Tibial nerve (tissue), 4 donors: Measurements from ENCODE around the gene LRRC74A.

Source experiments
- EP300 ChIP-seq, 2 donors: sonication (generic); formaldehyde crosslinking; IDR thresholded peaks; one replicate each; pipeline ENCODE4 v1.6.1; 2017; ENCODE audit warnings: antibody characterized with exemption in 2 of 2, mild to moderate bottlenecking in 1 of 2
- TF ChIP-seq, protein P1 (sequence below), 5 experiments: fragments of 200-600 bp in 3 of 5; fragments of 450-650 bp in 2 of 5; sonication (generic) in 3 of 5; IDR thresholded peaks; one replicate each; pipeline ENCODE4 v1.5.1; 2016 to 2019; ENCODE audit warnings: antibody characterized with exemption in 5 of 5, mild to moderate bottlenecking in 3 of 5, moderate library complexity in 2 of 5

DNA sequence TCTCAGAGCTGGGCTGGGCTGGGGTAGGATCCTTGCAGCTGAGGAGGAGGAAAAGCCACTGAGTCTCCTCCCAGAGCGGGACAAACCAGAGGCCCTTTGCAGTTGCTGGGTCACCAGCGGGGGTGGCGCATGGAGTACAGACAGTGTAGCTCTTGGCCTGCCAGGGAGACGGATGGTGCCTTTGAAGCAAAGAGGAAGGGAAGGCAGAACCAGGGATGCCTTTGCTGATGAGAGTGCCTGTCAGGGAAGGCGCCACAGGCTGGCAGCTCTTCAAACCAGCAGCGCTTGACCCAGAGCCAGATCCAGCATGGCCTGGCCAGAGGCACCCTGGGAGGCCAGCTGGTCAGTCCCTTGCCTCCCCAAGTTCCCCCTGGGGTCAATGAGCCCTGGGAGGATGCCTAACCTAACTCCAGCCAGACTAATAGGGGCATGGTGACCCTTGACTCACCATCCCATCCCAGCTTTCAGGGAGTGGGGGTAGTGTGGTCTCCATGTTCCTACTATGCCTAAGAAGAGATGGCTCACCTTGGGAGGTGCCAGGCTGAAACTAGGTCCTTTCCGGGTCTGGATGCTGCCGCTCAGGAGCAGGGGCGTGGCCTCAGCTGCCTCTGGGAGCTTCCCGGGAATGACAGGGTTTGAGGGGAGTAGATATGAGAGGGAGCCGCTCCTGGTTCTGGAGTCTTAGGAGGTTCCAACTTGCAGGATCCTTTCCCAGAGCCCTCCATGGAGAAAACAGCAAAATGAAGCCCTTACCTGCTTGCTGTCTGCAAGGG, 45.1 kb upstream of the LRRC74A start:
- TF ChIP-seq, protein P1, sequence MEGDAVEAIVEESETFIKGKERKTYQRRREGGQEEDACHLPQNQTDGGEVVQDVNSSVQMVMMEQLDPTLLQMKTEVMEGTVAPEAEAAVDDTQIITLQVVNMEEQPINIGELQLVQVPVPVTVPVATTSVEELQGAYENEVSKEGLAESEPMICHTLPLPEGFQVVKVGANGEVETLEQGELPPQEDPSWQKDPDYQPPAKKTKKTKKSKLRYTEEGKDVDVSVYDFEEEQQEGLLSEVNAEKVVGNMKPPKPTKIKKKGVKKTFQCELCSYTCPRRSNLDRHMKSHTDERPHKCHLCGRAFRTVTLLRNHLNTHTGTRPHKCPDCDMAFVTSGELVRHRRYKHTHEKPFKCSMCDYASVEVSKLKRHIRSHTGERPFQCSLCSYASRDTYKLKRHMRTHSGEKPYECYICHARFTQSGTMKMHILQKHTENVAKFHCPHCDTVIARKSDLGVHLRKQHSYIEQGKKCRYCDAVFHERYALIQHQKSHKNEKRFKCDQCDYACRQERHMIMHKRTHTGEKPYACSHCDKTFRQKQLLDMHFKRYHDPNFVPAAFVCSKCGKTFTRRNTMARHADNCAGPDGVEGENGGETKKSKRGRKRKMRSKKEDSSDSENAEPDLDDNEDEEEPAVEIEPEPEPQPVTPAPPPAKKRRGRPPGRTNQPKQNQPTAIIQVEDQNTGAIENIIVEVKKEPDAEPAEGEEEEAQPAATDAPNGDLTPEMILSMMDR (IDR thresholded peaks at IDR 0.05), result no peak
- TF ChIP-seq EP300 (IDR thresholded peaks at IDR 0.05), result no peak
